Ureter (tissue), 1 donor: Measurements from ENCODE around the gene GAS7. TPM values are rescaled to one million over a fixed set of nuclear protein-coding genes. Genes with fewer than 3 reads are reported as not detected.
"Not testable (repeated sequence)": the region's sequence is repeated elsewhere in the genome, so short reads cannot be mapped to it uniquely, and the experiment has no call there.

Experiments
- DNase-seq: peaks from one replicate; pipeline ENCODE4 v3.0.0-alpha.2; 2020; ENCODE audit warnings: low spot score
- total RNA-seq: library from RNA; stranded (reverse); gene quantifications from one replicate; pipeline ENCODE4 v1.2.4, GENCODE V29; 2023
- donor health status: DM: yes; HTN: yes; CAD: no.

The GAS7 gene
- total RNA-seq, 1 donor from 2014 or later, result 31.2 TPM

DNA sequence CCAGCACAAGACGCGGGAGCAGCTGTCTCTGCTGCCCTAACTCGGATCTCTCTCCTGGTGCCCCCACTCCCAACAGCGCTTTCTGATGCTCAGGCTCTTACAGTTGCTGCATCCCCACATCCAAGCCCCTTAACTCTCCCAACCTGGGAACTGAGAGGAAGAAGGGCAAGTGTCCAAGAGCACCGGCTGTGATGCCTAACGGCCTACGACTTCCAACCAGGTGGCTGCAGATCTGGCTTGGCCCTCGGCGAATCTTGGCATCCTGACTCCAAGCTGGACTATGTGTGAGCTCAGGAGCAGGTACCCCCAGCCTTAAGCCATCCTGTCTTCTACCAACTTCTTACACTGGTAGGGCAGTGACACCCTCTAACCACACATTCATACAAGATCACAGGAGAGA lies 255.1 kb downstream of the GAS7 start:
- no peak for DNase-seq

DNA sequence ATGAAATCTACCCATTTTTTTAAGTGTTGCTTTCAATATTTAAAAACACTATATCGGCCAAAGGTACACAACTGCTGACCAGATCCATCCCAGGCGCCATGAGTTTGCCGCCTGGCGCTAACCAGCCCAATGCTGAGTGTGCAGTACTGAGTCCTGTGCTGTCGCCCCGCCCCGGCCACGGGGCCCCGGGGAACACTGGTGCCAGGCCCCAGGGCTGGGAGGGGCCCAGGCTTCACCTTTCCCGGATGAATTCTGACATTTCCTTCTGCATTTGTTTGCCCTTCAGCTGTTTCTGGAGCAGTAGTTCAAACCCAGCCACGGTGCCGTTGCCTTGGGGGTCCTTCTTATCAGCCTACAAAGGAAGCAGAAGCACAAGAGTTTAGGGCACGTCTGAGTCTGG lies 255.5 kb downstream of the GAS7 start:
- DNase-seq, result no peak

DNA sequence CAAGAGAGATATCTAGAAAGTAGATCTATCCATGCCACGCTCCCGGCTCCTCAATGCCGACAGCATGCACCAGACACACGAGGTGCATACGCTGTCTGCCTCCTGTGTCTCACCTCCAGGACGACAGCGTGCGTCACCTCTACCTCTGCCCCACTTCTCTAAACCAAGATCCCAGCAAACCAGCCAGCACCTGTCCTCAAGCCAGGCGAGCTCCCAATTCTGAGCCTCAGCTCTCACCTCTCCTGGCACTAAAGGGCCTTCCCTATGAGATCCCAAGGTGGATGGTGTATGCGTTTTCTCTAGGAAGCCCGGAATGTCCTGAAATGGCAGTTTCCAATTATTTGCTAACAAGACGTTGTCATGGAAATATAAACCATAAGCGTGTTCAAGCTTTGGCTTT lies 257.1 kb downstream of the GAS7 start:
- no peak for DNase-seq

DNA sequence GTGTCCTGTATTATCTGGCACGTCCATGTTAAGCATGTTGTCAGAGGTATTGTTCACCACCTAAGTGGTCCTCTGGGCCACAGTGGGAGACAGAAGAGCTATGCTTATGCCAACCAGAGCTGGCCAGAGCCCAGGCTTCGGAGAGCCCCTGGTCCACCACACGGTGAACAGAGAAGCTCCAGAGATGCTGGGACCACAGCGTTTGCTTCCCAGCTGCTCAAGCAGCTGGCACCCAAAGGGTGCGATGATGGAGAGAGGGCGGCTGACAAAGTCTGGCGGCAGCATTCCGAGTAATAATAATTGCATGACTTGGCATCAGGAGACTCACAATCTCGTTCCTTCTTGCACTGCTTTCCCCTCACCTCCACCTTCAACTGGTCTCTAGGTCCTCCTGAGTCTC lies 257.6 kb downstream of the GAS7 start:
- DNase-seq, result no peak

DNA sequence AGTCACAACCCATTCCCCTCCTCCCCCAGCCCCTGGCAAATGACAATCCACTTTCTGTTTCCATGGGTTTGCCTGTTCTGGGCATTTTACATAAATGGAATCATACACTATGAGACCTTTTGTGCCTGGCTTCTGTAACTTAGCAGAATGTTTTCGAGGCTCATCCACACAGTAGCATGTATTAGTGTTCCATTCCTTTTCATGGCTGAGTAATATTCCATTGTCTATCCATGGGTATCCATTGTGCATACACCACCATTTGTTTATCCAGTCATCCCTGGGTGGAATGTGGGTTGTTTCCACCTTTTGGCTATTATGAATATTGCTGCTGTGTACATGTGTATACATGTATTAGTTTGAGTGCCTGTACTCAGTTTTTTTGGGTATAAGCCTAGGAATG lies 259.6 kb downstream of the GAS7 start:
- DNase-seq, result no peak

DNA sequence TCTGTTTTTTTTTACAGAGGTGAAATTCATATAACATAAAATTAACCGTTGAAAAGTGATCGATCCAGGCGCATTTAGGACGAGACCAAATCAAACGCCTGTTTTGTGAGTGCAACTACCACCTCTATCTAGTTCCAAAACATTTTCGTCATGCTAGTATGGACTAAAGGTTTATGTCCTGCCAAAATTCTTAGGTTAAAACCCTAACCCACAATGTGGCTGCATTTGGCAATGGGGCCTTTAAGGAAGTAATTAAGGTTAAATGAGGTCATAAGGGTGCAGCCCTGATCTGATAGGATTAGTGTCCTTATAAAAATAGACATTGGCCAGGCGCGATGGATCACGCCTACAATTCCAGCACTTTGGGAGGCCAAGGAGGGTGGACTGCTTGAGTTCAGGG lies 260.5 kb downstream of the GAS7 start:
- no peak for DNase-seq

DNA sequence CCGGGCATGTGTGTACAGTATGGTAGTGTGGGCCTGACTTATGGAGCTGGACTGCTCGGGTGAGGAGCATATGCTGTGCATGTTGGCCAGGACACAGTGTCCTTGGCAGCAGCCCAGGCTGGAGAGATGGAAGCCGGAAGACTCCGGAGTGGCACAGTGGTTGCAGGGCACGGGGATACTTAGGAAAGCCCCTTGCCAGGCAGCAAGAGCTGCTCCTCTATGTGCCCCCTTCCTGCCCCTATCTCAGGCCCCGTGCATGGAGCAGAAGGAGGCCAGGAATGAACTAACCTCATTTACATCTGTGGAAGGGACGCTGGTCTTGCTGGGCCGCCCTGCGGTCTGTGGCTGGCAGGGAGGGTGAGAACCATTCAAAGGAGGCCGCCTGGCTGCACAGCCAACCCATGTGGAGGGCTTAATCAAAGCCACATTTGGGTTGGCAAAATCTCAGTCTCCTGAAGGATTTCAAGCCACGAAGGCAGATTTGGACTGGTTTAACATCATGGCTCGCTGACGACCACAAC lies 261.1 kb downstream of the GAS7 start:
- no peak for DNase-seq

DNA sequence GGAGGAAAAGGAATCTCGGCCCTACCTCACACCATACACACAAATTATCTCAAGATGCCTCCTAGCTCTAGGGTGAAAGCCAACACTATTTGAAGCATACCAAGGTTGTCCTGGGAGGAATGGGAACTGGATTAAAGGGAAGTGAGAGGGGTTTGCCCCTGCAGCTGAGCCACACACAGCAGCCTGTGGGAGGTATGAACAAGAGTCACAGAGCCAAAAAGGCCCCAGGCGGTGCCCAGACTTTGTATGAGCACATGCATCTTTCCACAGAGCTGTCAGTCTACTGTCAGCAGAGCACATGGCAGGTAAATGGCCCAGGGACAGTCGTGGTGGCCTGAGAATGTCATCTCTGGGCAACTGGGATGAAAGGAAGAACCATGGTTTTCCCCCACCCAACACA lies 262.3 kb downstream of the GAS7 start:
- DNase-seq, result no peak

DNA sequence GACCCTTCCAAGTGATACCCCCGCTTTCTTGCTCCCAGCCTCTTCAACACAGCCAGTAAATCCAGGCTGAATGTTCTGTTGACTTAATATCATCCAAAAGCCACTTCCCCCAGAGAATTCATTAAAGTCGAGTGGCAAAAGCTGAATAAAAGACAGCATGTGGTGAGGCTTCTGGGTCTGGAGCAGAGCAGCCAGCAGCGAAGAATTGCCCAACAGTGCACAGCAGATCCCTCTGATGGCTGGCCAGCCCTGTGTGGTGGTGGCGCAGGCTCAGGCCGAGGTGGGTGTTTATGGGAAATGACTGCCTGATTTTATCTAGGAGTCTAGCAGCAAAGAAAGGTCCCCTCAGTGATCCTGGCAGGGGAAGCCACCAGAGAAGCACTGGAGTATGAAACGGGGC lies 263.0 kb downstream of the GAS7 start:
- no peak for DNase-seq

DNA sequence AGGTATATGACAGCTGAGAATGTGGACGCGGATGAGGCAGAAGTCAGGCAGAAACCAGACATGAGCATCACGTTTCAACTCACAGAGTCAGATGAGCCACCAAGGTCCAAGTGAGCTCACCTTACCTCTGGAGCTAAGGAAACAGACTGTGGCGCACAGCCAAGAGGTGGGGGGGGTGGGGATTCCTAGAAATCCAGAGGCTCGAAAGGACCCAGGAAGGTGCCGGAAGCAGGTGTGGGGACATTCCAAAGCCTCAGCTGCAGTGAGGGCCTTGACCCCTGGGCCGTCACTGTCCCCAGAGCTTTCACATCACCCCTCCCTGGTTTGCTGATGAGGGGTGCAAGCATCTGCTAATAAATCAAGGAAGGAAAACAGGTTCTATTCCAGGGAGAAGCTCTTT lies 264.1 kb downstream of the GAS7 start:
- DNase-seq, result no peak

DNA sequence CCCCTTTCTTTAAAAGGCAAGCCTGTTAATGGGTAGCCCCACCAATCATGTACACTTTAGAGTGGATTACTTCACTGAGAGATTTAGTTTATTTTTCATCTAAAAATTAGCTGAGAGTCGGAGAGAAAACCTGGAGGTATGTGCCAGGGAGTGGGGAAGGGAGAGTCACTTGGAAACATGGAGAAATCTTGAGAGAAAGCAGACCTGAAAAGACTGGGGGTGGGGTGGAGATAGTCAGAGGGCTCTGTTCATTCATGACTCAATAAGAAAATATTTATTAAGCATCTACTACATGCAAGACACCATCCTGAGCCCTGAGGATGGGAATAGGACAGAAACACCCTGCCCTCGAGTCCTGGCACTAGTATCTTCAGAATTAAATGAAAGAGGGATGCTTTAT lies 265.9 kb downstream of the GAS7 start:
- DNase-seq, result no peak

DNA sequence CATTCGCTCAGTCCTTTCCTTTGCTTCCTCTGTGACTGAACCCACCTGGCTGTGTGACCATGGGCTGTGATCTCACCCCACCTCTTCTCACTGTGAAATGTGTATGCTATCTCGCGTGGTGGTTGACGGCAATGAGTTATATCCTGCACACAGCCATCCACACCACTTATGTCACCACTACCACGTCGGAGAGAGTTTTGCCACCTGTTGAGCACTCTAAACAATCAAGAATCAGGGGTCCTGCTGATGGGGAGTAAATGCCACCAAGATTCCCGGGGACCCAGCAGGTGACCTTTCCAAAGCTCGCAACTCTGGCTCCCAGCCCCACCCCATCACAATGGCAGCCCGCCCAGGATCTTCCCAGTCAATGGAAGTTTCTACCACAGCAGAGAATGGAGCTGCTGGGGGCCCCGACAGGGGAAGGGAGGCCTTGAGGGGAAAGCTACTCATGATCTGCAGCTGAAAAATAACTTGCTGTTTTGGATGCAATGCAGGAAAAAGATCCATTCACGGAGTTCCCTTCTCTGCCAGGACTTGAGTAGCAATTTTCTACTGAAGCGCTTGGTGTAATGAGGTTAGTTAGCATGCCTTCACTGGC lies 267.2 kb downstream of the GAS7 start:
- no peak for DNase-seq

DNA sequence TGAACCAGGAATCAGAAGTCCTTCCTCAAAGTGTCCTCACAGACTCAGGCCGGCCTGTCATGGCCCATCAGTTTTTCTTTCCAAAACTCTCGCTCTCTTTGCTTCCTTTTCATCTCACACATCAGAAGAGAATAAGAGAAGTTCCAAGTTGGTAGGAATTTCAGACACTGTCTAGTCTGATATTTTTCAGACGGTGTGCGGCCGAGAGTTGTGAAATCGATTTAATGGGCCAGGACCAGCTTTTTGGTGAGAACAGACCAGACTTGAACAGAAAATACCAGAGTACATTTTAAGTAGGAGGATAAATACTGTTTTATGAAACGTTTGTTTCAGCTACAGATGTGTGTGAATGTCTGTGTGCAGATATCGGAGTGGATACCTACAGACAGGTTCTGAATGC lies 268.5 kb downstream of the GAS7 start:
- no peak for DNase-seq

DNA sequence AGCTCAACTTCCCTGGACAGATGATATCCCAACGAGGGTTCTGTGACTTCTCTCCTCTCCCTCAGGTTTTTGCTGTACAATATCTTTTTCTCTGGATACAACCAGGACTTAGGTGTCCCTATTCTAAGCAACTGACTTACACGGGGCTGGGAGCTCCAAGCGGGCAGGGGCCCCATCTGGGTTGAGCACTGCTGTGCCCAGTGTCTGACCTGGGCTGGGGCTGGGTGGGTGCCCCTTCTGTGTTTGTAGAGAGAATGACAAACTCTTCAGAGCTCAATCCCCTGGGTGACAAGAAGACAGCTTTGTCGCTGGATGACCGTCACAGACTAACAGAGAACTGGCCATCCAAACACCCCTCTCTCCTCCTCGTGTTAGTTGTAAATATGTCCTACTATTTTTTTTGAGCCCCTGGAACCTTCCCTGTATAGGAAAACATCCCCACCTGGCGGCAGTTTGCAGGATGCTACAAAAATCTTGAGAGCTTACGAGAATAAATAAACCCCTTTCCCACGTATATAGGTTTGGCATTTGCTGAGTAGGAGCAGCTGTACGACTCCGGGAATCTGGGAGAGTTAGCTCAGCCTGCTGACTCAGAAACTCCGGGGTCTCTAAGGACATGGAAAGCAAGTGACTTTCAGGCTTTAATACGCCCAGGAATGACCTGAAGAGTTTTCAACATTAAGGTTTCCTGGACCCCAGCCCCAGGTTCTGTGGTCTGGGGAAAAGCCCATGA lies 269.6 kb downstream of the GAS7 start:
- DNase-seq, result no peak

DNA sequence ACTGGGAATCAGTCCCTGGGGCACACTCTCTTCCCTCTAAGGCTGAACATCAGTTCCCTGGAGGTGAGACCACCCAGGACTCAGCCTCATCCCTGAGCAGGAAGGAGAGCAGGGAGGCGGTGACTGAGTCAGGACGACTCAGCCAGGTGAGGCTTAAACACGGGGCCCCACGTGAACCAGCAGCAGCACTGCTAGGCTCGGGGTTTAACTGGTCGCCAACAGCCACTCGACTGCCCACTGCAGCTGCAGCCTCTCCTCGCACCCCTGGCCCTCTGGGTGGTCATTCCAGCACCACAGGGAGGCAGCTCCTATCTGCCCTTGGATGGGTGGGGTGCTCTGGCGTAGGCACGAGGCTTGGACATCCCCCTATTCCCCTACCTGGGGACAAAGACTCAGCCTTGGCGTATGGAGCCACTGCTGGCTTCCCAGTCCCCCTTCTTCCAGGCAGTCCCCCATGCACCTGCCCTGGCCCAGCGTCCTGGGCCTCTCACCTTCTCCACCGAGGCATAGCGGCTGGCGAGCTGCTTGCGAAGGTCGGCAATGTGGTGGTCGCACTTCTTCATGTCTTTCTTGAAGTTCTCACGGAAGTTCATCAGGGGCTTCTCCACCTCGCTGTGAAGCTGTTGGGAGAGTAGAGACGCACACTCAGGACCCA lies 272.1 kb downstream of the GAS7 start:
- DNase-seq, result no peak

DNA sequence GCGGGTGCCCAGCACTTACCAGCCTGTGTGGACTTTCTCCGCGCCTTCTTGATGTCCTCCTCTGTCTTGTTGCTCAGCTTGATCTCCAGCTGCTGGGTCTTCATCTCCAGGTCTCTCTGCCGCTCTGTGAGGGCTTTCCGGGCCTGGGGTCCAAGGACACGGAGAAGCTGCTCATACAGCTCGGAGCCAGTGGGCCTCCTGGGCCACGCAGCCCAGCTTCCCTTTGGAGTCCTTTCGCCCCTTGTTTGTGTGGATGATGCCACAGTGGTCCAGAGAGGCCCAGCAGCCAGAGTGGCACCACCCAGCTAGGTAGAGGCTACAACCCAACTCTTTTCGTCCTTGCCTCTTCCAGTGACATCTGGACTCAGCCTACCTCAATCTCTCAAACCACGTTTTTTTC lies 272.9 kb downstream of the GAS7 start:
- no peak for DNase-seq

DNA sequence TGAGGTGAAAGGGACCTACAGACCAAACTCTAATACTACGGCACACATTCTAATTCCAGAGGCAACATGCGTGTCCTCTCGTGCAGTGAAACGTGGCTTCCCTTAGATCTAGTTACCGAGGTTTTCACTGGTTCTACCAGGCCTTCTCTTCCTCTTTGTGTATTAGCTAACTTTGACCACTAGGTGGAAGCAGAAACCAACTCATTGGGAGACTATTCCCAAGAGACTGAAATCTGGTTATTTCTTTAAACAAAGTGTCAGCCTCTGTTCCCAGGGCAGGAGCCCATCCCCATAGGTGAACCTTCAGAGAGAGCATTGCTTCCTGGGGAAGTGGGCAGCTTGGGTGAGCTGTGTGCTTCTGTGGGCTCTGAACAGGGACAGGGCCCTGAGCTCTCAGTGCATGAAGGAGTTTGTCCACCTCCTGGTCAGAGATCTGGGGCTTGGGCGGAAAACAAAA lies 273.6 kb downstream of the GAS7 start:
- DNase-seq, result peak; percentile 51

DNA sequence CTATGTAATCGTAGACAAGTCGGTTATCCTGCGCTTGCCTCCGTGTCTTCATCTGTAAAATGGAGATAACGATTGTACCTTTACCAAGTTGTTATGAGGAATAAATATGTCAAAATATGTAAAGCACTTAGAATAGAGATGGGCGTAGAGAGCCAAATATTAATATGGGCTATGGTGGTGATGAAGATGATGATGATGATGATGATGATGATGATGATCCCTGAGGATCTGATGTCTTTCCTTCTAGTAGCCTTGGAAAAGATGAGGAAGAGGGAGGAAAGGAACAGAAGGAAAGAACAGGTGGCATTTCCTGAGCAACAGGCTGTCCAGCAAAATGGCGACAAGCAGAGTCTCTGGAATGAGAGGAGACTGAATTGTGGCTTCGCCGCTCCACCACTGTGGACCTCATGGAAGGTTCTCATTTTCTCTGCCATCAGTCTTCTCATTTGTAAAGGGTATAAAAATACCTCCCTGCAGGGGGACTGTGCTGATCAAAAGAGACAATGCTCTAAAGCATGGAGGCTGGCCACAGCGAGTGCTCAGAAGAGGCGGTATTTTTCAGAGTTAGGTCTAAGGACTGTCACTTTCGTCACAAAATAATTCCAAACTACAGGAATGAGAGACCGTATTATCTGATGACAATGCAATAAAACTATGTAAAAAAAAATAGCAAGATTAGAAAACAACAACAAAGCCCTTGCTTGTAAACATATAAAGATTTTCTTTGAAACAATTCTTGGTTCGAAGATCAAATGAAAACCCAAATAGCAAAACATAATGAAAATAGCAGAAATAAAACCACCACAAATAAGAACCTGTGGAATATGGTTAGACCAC lies 276.2 kb downstream of the GAS7 start:
- DNase-seq, result no peak

DNA sequence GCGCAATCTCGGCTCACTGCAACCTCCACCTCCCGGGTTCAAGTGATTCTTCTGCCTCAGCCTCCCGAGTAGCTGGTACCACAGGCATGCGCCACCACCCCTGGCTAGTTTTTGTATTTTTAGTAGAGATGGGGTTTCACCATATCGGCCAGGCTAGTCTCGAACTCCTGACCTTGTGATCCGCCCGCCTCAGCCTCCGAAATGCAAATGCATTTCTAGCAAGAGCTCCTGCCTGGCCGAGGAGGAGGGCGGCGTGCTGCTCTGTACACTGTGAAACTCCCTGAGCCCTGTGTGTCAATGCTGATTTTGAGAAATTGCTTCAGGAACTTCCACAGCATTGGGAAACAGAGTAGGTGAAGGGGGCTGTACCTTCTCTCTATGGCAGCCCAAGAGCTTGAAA lies 277.2 kb downstream of the GAS7 start:
- DNase-seq, result not testable (repeated sequence)

DNA sequence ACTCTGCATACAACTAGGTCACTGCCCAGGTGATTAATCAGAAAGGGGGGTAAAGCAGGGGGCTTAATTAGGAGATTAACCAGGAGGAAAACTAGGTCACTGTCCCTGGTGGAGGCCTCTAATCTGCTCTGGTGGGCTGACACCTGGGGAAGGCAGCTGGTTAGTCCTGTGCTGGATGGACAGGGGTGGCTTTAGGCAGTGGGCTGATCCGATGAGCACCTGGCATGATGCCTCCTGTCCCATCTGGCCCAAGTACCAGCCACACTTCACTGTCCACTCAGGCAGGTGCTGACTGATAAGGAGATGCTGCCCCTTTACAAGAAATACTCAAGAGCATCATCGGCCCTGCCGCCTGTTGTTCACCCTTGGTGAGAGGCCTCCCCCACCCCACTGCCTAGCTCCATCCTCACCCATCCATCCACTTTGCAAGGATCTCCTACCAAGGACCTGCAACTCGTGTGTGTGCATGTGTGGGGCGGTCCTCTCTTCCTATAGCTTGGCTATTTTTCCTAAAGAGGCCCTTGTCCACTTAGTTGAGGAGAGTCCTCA lies 279.5 kb downstream of the GAS7 start:
- DNase-seq, result no peak

DNA sequence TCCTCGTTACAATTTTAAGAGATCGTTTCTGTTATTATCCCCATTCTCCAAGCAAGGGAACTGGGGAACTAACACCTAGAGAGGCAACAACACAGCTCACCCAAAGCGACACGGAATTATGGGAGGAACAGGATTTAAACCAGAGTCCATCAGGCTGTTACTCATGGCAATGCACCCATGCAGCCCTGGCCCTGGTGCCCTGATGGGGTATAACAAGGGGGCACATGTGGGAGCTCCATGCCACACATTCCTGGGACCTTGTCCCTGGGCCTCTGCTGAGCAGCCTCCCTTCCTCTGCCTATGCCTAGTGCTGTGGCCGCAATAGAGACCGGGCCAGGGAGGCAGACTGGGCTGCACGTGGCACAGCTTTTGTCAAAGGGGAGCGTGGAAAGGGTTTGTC lies 280.1 kb downstream of the GAS7 start:
- no peak for DNase-seq

DNA sequence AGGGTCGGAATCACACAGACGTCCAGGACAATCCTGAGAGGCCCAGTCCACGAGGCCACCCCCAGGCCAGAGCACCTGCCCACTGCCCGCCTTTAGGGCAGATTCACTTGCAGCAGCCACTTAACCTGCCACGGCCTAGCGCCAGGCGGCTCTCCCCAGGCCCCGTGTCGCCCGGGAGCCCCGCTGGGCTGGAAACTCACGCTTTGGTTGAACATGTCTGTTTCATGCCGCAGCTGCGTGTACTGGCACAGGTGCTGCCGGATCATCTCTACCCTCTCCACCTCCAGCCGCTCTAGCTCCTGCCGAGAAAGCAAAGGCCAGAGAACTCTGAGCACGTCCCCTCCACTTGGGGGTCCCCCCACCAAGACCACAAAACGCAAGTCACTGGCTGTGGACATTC lies 280.6 kb downstream of the GAS7 start:
- no peak for DNase-seq
